ENCODE results near the gene GLI1.
"Not testable (repeated sequence)": the region's sequence is repeated elsewhere in the genome, so short reads cannot be mapped to it uniquely, and the experiment has no call there.

GRCh38 chr12:57426948-57427347 is 32.6 kb upstream of the GLI1 start:
- not testable (repeated sequence) for TF ChIP-seq POLR2AphosphoS5 (IDR thresholded peaks at IDR 0.05; ENCODE audit: low read depth, low read length); POLR2A (IDR thresholded peaks at IDR 0.05; ENCODE audit: low read depth, low read length); TAF1 (IDR thresholded peaks at IDR 0.05; ENCODE audit: borderline replicate concordance, low read depth, low read length)

All from GM12892 (cell line).